WERI-Rb-1 (cell line): ENCODE measurements around the gene IDI1.

Experiments
- DNase-seq: peaks from one replicate; pipeline ENCODE4 v3.0.0-alpha.2; 2020
- H3K27ac ChIP-seq: fragments of 250-450 bp; sonication (Bioruptor Pico); 2 replicates; pipeline ENCODE4 v1.5.1; 2020; ENCODE audit warnings: mild to moderate bottlenecking, moderate library complexity
- H3K27me3 ChIP-seq: fragments of 250-450 bp; sonication (Bioruptor Pico); 2 replicates; pipeline ENCODE4 v1.5.1; 2021; ENCODE audit warnings: mild to moderate bottlenecking, low read depth, moderate library complexity; ENCODE audit not compliant: insufficient read depth, severe bottlenecking
- H3K36me3 ChIP-seq: fragments of 250-450 bp; sonication (Bioruptor Pico); 2 replicates; pipeline ENCODE4 v1.5.1; 2020; ENCODE audit warnings: mild to moderate bottlenecking, moderate library complexity
- H3K4me3 ChIP-seq: 2 replicates; pipeline ENCODE4 v1.5.1; 2011; ENCODE audit warnings: low read depth, mild to moderate bottlenecking, control low read depth, low read length
- H3K9me3 ChIP-seq: fragments of 250-450 bp; sonication (Bioruptor Pico); 2 replicates; pipeline ENCODE4 v1.5.1; 2021; ENCODE audit warnings: mild to moderate bottlenecking, moderate library complexity; ENCODE audit not compliant: severe bottlenecking
- CTCF ChIP-seq: IDR thresholded peaks from 2 replicates; pipeline ENCODE4 v1.5.1; 2011; ENCODE audit warnings: low read depth, mild to moderate bottlenecking, control low read depth, inconsistent platforms, low read length

IDI1 gene

GRCh38 chr10:1048732-1049424 lies at the start of gene IDI1:
IDI1 (minus strand) TSS chr10:1049119; CDS start chr10:1049003, 116 bp downstream.
- H3K36me3 ChIP-seq = peaks cover 17% of the 10 kb centered on the region
- H3K27ac ChIP-seq = peak within 1 kb of the TSS; percentile 91
- no peaks in the 10 kb centered on the region for H3K27me3 ChIP-seq
- peak within 1 kb of the TSS; percentile 63 for H3K4me3 ChIP-seq
- peak; percentile 92 for DNase-seq
- no peak for TF ChIP-seq CTCF
- H3K9me3 ChIP-seq = no peaks in the 10 kb centered on the region

GRCh38 chr10:1097436-1097835 lies 48.5 kb upstream of the IDI1 start:
- Histone ChIP-seq H3K36me3 (no peaks in the 10 kb centered on the region), H3K27ac (no peak overlapping the region), H3K4me3 (no peak overlapping the region), H3K27me3 (no peaks in the 10 kb centered on the region), H3K9me3 (no peaks in the 10 kb centered on the region)
- DNase-seq = no peak
- no peak for TF ChIP-seq CTCF

DNA sequence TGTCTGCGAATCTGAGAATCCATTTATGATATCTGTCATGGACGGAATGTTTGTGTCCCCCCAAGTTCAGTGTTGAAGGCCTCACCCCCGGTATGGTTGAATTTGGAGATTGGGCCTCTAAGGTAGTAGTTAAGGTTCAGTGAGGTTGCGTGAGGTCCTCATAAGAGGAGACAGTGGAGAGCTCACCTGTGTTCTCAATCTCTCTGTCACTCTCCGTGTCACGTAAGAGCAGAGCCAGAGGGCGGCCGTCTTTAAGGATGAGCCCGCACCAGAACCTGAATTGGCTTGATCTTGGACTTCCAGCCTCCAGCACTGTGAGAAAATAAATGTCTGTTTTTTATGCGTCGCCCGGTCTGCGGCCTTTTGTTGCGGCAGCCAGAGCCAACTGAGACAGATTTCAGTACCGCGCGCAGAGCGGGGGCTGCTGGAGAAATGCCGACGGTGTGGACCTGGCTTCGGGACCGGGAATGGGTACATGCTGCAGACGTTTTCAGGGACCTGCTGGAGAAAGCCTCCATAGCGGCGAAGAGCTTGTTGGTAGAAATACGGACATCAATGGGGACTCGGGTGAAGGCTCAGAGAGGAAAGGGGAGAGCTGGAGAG lies 47.5 kb upstream of the IDI1 start:
- Histone ChIP-seq H3K36me3 (no peaks in the 10 kb centered on the region), H3K9me3 (no peaks in the 10 kb centered on the region), H3K27ac (no peak overlapping the region), H3K4me3 (no peak overlapping the region), H3K27me3 (no peaks in the 10 kb centered on the region)
- no peak for DNase-seq
- TF ChIP-seq CTCF = no peak

DNA sequence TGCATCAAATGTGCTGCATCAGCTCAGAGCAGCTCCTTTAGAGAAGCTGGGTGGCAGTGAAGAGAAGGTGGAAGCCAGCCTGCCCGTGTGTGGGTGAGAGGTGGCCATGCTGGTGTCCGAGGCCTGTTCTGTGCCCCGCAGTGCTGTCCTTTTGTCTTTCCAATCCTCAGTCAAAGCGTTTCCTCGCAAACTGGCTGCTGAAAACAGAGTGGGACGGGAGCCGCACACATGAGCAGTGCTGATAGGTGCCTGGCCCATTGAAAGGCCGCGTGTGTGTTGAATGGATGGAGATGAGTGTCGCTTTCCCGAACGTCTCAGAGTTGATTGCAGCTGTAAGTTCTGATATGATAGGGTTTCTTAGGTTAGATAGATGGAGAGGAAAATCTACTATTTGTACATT lies 46.6 kb upstream of the IDI1 start:
- no peaks in the 10 kb centered on the region for H3K27me3 ChIP-seq
- H3K36me3 ChIP-seq = no peaks in the 10 kb centered on the region
- H3K4me3 ChIP-seq = no peak overlapping the region
- H3K27ac ChIP-seq = no peak overlapping the region
- no peak for TF ChIP-seq CTCF
- DNase-seq = no peak
- H3K9me3 ChIP-seq = no peaks in the 10 kb centered on the region

DNA sequence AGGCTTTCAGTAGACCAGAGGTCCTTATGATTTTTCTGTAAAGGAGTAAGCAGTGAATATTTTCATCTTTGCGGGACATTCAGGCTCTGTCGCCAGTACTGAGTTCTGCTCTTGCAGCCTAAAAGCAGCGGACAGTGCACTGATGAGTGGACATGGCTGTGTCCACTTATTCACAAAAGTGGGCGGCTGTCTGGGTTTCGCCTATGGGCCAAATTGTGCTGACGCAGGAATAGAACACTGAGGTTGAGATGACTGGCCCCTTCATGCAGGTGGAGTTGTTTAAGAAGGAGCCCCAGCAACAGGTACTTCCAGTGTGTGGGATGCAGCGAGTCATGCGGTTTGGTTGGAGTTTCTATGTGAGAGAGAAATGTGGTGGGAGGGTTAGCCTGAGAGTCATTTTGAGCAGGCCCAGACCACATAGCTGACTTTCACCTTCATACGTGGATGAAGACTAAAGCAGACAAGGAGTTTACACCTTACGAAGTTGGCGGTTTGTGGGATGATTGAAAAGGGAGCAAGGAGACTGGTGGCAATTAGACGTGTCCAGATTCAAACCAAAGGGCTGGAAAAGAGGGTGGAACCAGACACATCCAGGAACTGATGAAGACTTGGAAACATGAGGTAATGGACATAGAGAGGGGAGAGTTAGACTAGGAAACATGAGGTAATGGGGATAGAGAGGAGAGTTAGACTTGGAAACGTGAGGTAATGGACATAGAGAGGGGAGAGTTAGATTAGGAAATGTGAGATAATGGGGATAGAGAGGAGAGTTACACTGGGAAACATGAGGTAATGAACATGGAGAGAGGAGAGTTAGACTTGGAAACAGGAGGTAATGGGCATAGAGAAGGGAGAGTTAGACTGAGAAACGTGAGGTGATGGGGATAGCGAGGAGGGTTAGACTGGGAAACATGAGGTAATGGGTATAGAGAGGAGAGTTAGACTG lies 45.5 kb upstream of the IDI1 start:
- Histone ChIP-seq H3K36me3 (no peaks in the 10 kb centered on the region), H3K4me3 (no peak overlapping the region), H3K27me3 (no peaks in the 10 kb centered on the region), H3K27ac (no peak overlapping the region), H3K9me3 (no peaks in the 10 kb centered on the region)
- no peak for DNase-seq
- TF ChIP-seq CTCF = no peak
